Brain microvascular endothelial cell (primary cell): ENCODE data around the gene PIGV.
"Not testable (repeated sequence)": the region's sequence is repeated elsewhere in the genome, so short reads cannot be mapped to it uniquely, and the experiment has no call there.

Experiments used
- DNase-seq: peaks from one replicate; pipeline ENCODE4 v3.0.0-alpha.2; 2020
- H3K27ac ChIP-seq: fragments of 250-450 bp; sonication (Bioruptor Pico); 2 replicates; pipeline ENCODE4 v1.5.1; 2020; ENCODE audit warnings: mild to moderate bottlenecking, moderate library complexity
- H3K27me3 ChIP-seq: fragments of 250-450 bp; sonication (Bioruptor Pico); replicated peaks from 2 replicates; pipeline ENCODE4 v1.5.1; 2020; ENCODE audit warnings: mild to moderate bottlenecking
- H3K36me3 ChIP-seq: fragments of 250-450 bp; sonication (Bioruptor Pico); replicated peaks from 2 replicates; pipeline ENCODE4 v1.5.1; 2020; ENCODE audit warnings: mild to moderate bottlenecking
- H3K4me3 ChIP-seq: 2 replicates; pipeline ENCODE4 v1.5.1; 2011; ENCODE audit warnings: low read depth, mild to moderate bottlenecking, control low read depth, low read length, moderate library complexity
- in situ Hi-C: cut with HindIII; loops from 2 replicates; pipeline ENCODE4 v1.10.0; 2017; ENCODE audit warnings: low sequenced_read_pairs, low pct_ligation_motif_present
- TF ChIP-seq, protein P1 (sequence below): IDR thresholded peaks from 2 replicates; pipeline ENCODE4 v1.5.1; 2011; ENCODE audit warnings: low read depth, mild to moderate bottlenecking, moderate library complexity, low read length, control low read depth, inconsistent platforms; ENCODE audit errors: missing control alignments

The PIGV gene

DNA sequence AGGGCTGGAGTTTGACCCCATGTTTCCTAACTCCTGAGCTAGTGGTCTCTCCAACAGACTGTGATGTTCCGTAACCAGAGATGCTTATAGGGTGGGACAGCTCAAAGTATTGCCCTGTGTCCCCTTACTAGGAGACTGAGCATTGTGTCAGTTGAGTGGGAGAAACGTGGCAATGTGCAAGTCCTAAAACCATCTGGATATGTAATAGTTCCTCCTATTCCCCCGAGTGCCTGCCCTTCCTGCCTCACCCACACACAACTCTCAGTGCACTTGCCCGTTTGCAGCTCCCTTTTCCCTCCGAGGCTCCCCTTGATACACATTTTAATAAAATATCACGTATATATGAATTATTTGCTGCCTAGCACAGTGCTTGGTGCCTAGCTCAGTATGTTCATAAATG is 3.4 kb downstream of the PIGV start:
- DNase-seq: no peak
- in situ Hi-C loops: no loop called here
- TF ChIP-seq, protein P1, sequence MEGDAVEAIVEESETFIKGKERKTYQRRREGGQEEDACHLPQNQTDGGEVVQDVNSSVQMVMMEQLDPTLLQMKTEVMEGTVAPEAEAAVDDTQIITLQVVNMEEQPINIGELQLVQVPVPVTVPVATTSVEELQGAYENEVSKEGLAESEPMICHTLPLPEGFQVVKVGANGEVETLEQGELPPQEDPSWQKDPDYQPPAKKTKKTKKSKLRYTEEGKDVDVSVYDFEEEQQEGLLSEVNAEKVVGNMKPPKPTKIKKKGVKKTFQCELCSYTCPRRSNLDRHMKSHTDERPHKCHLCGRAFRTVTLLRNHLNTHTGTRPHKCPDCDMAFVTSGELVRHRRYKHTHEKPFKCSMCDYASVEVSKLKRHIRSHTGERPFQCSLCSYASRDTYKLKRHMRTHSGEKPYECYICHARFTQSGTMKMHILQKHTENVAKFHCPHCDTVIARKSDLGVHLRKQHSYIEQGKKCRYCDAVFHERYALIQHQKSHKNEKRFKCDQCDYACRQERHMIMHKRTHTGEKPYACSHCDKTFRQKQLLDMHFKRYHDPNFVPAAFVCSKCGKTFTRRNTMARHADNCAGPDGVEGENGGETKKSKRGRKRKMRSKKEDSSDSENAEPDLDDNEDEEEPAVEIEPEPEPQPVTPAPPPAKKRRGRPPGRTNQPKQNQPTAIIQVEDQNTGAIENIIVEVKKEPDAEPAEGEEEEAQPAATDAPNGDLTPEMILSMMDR: no peak
- Histone ChIP-seq H3K27me3 (no peaks in the 10 kb centered on the region), H3K27ac (no peak overlapping the region), H3K4me3 (no peak overlapping the region), H3K36me3 (peaks cover 12% of the 10 kb centered on the region)

DNA sequence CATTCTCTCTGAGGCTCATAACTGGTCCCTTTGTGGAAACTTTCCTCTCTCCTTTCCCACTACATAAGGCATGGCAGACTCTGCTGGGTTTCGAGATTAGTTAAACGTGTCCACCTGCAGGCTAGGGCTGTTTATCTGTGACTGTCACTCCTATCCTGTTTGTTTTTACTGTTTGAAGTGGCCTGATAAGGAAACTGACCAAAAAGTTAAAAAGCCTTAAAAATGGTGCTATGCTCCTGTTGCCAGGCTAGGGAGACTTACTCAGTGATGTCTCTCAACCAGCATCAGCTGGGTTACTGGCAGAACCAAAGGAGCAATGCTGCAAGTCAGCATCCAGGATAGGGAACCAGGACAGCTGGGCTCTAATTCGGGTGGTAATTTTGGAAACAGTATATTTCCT is 3.9 kb downstream of the PIGV start:
- Histone ChIP-seq H3K36me3 (peaks cover 12% of the 10 kb centered on the region), H3K4me3 (no peak overlapping the region), H3K27ac (no peak overlapping the region), H3K27me3 (no peaks in the 10 kb centered on the region)
- in situ Hi-C loops: no loop called here
- TF ChIP-seq, protein P1: no peak
- no peak for DNase-seq

DNA sequence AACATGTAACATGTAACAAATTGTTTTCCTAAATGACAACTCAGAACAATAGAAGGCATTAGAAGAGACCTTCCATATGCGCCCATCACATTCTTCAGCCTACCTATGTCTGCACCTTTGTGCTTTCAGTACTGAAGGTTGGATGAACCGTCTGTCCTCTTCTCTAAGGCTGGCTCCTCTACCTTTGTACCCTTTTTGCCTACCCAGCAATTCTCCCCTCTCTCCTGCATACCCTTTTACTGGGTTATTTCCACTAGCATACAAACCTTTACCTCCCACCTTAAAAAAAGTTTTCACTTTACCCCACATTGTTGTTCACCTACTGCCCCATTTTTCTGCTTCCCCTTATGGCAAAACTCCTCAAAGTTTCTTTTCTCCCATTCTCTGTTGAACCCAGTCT is 5.2 kb downstream of the PIGV start:
- H3K27me3 ChIP-seq: no peaks in the 10 kb centered on the region
- peaks cover 12% of the 10 kb centered on the region for H3K36me3 ChIP-seq
- TF ChIP-seq, protein P1: no peak
- H3K27ac ChIP-seq: no peak overlapping the region
- H3K4me3 ChIP-seq: no peak overlapping the region
- in situ Hi-C loops: no loop called here
- no peak for DNase-seq

DNA sequence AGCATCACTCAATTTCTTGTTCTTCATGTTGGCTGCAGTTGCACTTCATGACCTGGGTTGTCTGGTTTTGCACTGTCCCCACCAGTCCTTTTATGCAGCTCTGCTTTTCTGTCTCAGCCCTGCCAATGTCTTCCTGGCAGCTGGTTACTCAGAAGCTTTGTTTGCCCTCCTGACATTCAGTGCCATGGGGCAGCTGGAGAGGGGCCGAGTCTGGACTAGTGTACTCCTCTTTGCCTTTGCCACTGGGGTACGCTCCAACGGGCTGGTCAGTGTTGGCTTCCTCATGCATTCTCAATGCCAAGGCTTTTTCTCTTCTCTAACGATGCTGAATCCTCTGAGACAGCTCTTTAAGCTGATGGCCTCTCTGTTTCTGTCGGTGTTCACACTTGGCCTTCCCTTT is 6.6 kb downstream of the PIGV start:
- Histone ChIP-seq H3K4me3 (no peak overlapping the region), H3K27ac (no peak overlapping the region), H3K27me3 (no peaks in the 10 kb centered on the region), H3K36me3 (peaks cover 12% of the 10 kb centered on the region)
- no peak for DNase-seq
- in situ Hi-C loops: no loop called here
- TF ChIP-seq, protein P1: no peak

DNA sequence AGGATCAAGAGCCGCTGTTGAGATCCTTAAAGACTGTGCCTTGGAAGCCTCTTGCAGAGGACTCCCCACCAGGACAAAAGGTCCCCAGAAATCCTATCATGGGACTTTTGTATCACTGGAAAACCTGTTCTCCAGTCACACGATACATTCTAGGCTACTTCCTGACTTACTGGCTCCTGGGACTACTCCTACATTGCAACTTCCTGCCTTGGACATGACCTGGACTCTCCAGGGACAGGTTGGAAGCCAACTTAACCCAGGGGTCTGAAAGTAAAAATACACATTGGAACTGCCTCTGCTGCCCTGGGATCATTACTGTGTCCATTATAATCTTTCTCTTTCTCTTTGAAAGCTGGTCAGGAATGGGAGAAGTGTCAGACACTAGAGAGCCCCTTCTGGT is 9.9 kb downstream of the PIGV start:
- H3K36me3 ChIP-seq: peaks cover 12% of the 10 kb centered on the region
- in situ Hi-C loops: no loop called here
- TF ChIP-seq, protein P1: no peak
- no peaks in the 10 kb centered on the region for H3K27me3 ChIP-seq
- DNase-seq: no peak
- no peak overlapping the region for H3K4me3 ChIP-seq
- H3K27ac ChIP-seq: no peak overlapping the region

DNA sequence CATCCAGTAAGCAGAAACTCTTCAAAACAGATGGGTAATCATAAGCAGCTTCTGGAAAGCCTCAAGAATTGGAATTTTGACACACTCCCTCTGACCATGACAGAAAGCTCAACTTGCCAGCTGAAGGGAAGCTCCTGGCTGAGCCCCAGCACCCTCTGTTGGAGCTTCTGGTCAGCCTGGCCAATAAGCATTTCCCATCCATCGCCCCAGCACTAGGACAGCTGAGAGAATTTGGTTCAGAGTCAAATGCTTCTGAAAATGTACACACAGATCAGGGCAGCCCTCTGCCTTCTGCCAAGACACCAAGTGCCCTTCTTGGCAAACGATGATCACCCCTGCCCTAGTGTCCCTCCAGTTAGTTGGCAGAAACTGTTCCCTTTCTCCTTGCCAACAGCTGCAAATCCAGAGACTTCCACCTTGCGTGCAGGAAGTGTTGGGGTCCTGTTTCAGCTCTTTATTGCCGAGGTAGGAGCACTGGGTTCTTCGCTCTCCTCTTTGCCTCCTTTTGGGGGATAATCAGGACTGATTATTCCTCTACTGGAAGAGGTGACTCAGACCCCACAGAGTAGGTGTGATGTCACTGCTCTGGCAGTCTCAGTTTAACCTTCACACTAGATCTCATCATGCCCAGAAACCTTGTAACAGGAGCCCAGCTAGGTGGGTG is 11.9 kb downstream of the PIGV start:
- in situ Hi-C loops: no loop called here
- H3K27ac ChIP-seq: no peak overlapping the region
- no peak overlapping the region for H3K4me3 ChIP-seq
- TF ChIP-seq, protein P1: no peak
- H3K27me3 ChIP-seq: no peaks in the 10 kb centered on the region
- H3K36me3 ChIP-seq: peaks cover 8% of the 10 kb centered on the region
- peak; percentile 51 for DNase-seq

DNA sequence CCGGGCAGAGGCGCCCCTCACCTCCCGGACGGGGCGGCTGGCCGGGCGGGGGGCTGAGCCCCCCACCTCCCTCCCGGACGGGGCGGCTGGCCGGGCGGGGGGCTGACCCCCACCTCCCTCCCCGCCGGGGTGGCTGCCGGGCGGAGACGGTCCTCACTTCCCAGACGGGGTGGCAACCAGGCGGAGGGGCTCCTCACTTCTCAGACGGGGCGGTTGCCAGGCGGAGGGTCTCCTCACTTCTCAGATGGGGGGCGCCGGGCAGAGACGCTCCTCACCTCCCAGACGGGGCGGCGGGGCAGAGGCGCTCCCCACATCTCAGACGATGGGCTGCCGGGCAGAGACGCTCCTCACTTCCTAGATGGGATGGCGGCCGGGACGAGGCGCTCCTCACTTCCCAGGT is 16.2 kb downstream of the PIGV start:
- H3K36me3 ChIP-seq, H3K4me3 ChIP-seq, H3K27me3 ChIP-seq, in situ Hi-C loops, DNase-seq, H3K27ac ChIP-seq: not testable (repeated sequence)
